Activated T-cell treated with anti-CD3 and anti-CD28 coated beads for 4 hours (primary cell): ENCODE measurements around the gene VAMP8.
A peak's percentile ranks its signal among the peaks of the same experiment; 100 is the strongest.
"Not testable (repeated sequence)": the region's sequence is repeated elsewhere in the genome, so short reads cannot be mapped to it uniquely, and the experiment has no call there.

Experiments used
- DNase-seq: peaks from one replicate; pipeline ENCODE4 v3.0.0-alpha.2; 2020

VAMP8 gene

DNA sequence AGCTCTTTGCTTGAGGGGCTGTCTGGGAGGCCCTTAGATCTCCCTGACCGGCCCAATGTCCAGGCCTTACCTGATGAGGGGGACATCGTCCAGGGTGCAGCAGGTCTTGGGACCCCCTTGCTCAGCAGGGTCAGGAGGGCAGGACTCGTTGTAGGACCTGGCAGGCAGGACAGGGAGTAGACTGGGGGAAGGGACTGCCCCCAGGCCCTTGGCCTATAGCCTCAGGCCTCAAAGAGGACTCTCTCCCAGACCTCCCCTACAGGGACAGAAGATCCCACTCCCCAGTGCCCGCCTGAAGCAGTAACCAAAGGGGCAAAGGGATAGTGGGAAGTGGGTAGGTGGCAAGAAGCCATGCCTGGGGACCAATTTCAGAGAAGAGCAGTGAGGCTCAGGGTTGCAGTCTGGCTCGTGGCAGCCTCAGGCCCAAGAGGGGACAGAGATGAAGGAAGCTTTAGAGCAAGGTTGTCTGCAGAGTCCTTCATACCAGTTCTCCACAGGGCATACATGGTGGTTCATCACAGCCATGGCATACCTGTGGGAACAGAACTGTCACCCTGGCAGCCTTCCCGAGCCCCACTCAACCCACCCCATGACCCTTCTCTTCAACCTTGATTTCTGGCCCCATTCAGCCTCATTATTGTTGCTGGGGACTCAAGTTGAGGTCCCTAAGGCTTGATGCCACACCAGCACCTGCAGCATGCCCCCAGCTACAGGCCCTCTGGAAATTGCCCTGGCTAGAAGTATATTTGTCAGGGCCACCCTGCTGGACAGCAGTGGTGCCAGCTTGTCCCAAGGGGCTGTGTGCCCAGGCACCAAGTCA lies 23.8 kb downstream of the VAMP8 start:
- no peak for DNase-seq

DNA sequence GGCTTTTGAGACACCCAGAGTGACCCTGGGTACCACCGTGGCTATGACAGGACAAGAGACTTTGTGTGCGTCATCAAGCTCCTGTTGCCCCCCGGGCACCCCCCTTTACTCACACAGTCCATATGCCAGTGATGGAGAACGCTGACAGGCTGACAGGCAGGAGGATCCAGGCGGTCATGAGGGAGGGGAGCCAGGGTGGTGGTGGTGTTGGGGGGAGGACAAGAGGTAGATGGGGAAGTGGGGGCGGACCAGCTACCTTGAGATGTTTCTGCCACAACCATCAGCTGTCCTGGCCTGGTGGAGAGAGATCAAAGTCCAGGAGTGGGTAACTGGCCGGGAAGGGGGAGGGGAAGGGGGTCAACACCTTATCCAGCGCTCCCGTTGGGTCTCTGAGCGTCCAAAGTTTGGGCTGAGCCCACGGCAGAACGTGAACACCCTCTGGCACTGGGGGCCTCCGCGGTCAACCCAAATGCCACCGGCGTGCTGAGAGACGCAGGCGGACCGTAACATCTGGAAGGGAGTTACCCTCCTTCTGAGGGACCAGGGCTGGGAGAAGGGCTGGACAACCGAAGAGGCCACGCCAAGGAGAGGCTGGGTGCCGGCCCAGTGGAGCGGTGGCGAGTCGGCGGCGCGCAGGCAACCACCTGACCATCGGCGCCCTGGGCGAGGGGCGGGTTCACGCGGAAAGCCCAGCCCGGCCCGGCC lies 24.5 kb downstream of the VAMP8 start:
- DNase-seq: no peak

DNA sequence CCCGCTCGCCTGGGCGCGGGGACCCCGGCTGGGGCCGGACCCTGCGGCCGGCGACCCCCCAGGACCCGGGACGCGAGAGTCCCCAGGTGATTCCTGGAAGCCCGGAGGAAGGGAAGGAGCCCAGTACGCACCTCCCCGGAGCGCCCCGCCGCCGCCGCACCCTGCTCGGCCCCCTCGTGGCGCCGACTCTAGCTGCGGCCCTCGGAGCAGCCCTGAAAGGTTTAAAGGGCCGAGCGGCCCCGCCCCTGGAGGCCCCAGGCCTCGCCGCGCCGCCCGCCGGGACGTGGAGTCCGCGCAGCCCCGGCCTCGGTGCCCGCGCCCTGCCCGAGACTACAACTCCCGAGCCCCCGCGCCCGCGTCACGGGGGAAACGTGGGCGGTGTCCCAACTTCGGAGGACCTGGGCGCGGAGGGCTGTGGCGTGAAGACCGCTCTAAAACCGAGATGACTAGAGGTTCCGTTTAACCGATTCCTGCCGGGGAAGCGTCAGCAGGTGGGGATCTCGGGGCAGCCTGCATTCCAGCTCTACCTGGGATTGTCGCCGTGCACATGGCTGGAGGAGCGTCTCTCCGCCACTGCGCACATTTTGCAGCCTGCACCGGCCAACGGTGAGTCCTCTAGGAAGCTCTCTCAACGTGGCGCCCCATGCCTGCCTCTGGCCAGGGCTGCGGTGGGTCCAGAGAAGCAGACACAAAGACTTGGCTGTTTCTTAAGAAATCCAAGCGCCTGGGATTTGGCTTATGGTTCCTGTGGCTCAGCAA lies 25.3 kb downstream of the VAMP8 start, which contains the start of gene TMEM150A:
TMEM150A (minus strand) TSS at position 223 of the 759 bp plus-strand sequence. CDS start 750 bp downstream, outside the sequence.
- DNase-seq: peak; percentile 76

DNA sequence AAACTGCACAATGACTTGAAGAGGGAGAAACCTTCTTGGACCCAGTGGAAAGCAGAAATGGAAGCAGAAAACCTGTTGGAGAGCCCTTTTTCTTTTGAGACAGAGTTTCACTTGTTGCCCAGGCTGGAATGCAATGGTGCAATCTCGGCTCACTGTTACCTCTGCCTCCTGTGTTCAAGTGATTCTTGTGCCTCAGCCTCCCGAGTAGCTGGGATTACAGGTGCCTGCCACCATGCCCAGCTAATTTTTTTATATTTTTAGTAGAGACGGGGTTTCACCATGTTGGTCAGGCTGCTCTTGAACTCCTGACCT lies 26.7 kb downstream of the VAMP8 start:
- not testable (repeated sequence) for DNase-seq

DNA sequence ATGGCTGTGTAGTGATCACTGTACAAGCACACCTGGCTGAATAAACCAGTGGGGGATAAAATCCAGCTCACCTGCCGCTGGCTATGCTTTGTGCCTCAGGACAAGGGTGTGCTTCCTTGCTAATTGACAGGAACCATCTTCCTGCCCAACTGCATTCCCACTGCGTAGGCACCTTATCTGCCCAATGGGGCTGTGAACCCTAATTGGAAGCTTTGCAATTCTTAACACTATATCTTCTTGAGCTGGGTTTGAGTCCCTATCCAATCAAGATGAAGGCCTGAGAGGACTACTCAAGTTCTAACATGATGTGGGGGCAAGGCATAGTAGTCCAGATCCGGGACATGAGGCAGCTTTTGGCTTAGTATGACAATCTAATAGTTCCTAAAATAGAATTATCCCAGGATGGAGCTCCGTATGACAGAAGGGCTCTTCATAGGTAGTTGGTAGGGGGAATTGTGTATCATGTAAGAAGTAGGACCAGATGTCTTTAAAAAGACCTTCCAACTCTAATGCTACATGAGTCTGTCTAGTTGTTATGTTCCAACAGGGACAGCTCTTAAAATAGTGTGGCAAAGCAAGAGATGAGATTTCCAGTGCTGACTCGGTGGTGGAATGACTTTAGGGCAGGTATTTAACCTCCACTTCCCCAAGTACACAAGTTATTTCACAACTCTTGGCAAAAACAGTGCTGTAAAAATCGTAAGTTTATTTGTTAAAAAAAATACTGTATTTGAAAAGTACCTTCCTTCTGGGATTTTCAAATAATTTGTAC lies 27.4 kb downstream of the VAMP8 start:
- no peak for DNase-seq

DNA sequence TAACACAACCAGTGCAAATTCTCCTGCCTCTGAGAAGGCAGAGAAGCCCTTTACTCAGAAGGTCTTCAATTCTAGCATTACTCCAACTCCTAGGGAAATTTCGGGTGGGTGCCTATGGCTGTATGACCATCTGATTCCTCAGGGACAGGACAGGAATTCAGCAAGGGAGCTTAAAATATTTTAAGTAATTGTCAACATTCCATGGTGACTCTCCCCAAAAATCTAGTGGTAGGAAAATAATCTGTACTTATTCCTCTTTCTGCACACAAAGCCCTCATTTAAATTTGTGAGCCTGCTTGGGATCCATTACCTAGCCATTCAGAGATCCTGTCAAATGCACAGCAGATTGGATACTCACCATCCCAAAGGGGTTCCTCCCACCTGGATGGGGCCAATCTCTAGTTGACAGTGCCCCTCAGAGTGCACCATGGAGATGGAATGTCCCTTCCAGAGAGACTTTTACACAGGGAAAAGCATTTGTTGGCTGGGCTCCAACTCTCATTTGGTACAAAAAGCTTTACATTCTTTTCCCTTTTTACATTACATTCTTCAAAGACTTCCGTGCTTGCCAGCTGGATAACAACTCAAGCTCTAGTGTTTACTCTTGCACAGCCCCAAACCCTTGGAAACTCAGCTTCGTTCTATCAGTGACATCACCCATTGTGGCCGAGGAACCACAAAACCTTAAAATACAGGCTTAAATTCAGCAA lies 28.2 kb downstream of the VAMP8 start:
- DNase-seq: no peak

DNA sequence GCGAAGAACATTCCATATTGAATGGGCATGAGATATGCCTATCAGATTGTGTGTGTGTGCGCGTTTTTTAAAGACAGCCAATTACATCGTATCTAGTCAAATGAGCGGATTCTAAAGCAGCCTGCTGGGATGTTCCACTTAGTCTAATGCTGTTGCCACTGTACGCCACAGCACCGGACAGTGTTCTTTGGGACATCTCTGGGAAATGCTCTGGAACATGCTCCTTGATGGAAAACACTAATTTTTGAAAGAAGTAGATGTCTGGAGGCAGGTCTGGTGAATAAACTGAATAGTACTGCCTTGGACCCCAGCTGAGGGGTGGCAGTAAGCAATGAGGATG lies 28.7 kb downstream of the VAMP8 start:
- DNase-seq: no peak

DNA sequence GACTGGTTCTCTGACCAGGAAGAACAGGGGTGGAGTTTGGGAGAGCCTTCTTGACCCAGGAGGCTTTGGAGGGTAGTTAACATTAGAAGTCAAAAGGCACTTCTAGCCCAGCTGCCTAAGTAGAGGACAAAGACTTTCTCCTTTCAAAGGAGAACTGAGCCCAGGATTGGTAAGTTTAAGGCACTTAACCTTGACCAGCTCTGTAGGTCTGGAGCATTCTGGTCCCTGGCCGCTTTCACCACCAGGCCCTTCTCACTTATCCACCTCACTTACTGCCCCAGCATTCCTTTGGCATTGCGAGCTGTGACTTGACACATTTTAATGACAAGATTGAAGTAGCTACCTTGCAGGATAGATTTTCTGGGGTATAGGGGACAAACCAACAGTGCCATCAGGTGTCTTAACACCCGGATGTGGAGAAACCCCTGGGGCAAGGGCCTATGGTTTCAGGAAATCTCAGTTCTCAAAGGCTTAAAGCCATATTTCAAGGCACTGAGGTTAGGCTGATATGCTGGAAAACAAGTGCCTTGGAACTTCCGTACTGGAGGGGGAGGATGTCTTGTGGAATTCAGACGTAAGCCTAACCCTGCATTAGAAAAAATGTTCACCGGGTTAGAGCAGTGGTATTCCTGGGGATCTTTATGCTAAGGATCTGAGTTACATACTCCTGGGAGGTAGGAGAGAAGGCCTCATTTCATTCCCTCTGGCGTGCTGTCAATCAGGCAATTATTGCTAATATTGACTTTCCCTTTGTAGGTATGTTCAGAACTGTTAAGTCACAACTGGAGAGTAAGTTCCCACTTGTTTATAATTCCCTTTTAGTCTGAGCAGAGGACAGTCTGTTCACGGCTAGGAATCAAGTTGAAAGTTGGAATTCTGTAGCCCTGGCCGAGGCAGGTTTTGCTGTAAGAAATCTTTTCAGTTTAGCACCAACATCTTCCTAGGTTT lies 30.2 kb downstream of the VAMP8 start:
- no peak for DNase-seq

DNA sequence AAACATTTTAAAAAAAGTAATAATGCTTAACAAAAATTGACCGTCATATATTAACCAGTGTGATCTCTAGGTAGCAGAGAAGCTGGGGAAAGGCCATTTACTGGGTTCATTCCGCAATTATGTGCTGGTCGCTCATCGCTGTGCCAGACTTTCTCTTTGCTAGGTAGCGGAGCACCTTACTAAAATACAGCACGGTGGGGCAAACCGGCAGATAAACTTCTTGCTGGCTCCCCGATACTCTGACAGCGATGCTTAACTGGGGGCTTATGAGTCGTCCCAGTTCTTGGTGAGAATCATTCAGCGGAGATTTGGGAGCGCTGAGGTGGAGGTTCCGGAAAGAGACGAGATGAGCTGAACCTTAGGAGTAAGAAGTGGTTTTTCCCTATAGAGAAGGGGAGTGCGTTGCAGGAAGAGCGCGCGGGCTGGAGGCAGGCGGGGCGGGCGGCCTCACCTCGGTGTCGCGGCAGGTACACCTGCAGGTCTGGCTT lies 33.9 kb downstream of the VAMP8 start:
- no peak for DNase-seq

DNA sequence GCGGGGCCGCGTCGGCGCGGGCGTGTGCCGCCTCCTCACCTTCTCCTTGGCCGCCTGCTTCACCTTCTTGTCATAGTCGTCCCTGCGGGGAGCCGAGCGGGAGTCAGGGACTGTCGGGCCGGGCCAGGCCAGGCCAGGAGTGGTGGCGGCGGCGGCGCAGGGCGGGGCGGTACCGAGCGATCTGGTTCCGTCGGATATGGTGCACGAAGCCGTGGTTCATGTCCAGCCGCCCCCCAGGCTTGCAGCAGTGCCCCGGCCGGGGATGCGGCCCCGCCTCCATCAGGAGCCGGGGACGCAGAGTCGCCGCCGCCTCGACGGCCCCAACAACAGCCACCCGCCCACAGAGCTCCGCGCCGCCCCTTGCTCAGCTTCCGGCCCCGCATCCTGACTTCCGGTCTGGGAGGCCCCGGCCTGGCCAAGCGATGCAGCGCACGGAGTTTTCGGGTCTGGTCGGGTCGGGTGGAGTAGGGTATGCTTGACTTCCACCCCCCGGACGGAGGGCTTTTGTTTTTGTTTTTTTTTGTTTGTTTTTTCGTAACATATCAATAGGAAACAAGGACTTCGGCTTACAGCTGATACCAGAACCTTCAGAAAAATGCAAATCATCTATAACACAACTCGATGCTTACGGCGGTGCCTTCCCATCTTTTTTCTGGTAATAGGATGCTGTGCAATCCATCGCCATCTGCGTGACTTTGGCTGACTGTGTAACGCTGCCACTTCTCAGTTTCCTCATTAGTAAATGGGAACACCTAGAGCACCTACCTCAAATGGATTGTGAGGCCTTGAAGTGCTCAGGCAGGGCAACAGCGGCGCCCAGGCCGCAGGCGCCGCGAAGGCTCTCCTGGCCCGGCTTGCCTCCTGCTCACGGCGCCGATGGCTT lies 34.6 kb downstream of the VAMP8 start, which contains the start of gene C2orf68:
C2orf68 (minus strand) TSS at position 362 of the 883 bp plus-strand sequence; CDS start at position 280, 82 bp downstream.
- DNase-seq: peak; percentile 69

DNA sequence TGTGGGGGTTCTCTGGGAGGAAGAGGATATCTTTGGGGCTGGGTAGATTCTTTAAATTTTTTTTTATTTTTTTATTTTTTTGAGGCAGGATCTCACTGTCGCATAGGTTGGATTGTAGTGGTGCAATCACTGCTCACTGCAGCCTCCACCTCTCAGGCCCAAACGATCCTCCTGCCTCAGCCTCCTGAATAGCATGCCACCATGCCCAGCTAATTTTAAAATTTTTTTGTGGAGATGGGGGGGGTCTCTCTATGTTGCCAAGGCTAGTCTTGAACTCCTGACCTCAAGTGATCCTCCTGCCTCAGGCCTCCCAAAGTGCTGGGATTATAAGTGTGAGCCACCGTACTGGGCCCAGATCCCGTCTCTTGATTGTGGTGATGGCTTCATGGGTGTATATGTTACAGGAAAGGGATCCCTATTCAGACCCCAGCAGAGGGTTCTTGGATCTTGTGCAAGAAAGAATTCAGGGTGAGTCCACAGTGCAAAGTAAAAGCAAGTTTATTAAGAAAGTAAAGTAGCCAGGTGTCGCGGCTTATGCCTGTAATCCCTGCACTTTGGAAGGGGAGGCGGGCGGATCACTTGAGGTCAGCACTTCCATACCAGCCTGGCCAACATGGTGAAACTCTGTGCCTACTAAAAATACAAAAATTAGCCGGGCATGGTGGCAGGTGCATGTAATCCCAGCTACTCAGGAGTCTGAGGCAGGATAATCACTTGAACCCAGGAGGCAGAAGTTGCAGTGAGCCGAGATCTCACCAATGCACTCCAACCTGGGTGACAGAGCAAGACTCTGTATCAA lies 36.5 kb downstream of the VAMP8 start:
- no peak for DNase-seq

DNA sequence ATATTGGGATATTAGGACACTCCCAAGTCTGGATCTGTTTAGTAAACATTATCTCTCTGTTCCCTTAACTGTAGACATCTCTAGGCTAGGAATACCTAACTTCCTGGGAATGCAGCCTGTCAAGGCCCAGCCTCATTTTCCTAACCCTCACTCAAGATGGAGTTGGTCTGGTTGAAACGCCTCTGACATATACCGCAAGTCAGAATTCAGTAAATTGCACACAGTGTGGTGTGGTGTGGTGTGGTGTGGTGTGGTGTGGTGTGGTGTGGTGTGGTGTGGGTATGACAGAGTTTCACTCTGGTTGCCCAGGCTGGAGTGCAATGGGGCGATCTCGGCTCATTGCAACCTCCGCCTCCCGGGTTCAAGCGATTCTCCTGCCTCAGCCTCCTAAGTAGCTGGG lies 37.4 kb downstream of the VAMP8 start:
- not testable (repeated sequence) for DNase-seq

DNA sequence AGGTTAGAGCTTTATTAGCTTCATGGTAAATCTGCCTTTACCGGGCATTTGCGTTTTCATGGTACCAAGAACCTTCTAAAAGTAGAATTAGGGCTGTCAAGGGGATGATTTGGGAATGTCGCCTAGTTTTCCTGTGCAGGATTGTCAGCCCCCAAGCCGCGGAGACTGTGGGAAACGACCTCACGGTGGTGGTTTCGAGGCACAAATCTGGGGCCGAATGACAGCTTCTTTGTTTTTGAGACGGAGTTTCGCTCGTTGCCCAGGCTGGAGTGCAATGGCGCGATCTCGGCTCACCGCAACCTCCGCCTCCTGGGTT lies 38.0 kb downstream of the VAMP8 start:
- DNase-seq: no peak

DNA sequence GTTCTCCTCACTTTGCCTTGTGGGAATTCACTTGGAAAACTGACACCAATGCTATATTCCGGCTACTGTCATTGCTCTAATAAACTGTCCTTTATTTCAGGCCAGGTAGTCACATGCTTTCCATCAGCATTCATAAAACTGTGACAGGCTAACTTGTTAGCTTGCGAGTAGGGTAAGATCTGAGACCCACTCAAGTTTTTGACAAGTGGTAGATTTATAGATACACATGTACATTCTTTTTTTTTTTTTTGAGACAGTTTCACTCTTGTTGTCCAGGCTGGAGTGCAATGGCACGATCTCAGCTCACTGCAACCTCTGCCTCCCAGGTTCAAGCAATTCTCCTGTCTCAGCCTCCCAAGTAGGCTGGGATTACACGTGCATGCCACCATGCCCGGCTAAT lies 40.3 kb downstream of the VAMP8 start:
- not testable (repeated sequence) for DNase-seq

DNA sequence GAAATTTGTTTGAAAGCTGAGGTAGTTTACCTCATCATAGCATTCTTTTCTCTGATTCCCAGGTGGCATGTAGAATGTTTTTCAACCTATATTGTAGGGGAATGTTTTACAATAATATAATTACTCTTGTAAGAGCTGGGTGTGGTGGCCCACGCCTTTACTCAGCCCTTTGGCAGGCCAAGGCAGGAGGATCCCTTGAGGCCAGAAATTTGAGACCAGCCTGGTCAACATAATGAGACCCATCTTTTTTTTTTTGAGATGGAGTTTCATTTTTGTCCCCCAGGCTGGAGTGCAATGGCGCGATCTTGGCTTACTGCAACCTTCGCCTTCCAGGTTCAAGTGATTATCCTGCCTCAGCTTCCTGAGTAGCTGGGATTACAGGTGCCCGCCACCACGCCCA lies 42.2 kb downstream of the VAMP8 start:
- no peak for DNase-seq

DNA sequence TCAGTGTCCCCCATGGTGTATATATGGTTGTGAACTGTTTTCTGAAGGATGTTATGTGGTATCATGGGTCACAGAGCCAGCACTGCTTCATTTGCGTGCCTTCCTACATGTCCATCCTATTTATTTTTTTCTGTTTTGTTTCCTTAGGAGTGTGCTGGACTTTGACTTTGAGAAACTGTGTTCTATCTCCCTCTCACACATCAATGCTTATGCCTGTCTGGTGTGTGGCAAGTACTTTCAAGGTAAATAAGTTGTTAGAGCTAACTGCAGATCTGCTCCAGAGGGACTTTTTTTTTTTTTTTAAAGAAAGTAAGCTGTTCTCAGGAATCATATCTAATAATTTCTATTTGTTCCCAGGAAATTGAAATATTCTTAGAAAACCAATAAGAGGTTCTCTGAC lies 44.0 kb downstream of the VAMP8 start:
- DNase-seq: no peak

DNA sequence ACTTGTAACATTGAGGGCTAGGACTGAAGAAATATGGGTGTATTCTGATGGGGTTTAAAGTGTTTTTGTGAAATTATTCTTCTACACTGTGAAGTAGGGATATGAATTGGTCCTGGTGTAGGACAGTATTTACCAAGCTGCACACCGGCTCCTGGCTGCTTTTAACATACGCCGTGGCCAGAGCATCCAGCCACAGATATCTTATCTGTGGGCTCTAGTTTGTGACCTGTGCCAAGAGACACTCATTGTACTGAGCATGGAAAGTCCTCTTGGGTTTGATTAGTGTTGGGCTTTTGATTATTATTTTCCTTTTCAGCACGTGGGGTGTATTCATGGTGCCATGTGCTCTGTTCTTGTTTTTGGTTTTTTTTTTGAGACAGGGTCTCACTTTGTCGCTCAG lies 46.6 kb downstream of the VAMP8 start:
- DNase-seq: no peak

DNA sequence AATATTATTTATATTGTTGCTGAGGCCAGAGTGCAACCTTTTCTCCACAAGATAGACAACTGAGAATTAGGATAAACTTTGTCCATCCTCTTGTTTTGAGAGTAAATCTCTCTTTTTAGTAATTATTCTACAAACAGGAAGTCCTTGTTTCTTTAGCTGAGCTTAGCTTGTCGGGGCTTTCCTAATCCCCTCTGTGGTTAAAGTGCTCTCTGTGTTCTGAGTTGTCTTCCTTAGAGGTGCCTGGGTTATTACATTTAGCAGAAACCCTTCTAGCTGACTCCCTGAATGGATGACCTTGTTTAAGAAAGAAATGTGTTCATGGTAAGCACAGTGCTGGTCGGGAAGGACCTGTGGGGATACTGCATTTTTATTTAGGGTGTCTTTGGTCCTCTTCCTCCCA lies 51.3 kb downstream of the VAMP8 start:
- no peak for DNase-seq

DNA sequence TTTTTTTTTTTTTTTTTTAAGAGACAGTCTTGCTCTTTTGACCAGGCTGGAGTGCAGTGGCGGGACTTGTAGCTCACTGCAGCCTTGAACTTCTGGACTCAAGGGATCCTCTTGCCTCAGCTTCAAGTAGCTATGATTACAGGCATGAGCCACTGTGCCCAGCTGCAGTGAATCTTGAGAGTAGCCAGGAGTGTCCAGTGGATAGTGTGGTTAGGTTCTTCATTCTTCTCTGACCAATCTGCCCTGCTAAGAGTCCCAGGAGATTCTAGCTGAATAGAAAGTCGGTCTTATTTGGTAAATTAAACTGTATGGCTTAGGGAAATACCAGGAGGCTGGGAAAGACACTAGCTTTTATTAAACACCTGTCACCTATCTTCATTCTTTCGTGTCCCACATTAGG lies 53.9 kb downstream of the VAMP8 start:
- DNase-seq: no peak
